Osteoblast (primary cell): ENCODE data around the gene FAM25G. TPM values are rescaled to one million over a fixed set of nuclear protein-coding genes. Genes with fewer than 3 reads are reported as not detected.

Experiments
- DNase-seq: peaks from one replicate; pipeline ENCODE4 v3.0.0; 2011; ENCODE audit warnings: low spot score, mixed read lengths; ENCODE audit not compliant: insufficient read length; ENCODE audit errors: missing footprints
- H2AFZ ChIP-seq: 2 replicates; pipeline ENCODE4 v1.6.0; 2011; ENCODE audit warnings: mild to moderate bottlenecking, low read length
- H3K27ac ChIP-seq: 2 replicates; pipeline ENCODE4 v1.5.1; 2011; ENCODE audit warnings: mild to moderate bottlenecking, low read depth, low read length, moderate library complexity
- H3K27me3 ChIP-seq: 2 replicates; pipeline ENCODE4 v1.6.0; 2012; ENCODE audit warnings: mild to moderate bottlenecking, control low read depth, inconsistent platforms, low read length, moderate library complexity; ENCODE audit not compliant: insufficient read depth
- H3K36me3 ChIP-seq: 2 replicates; pipeline ENCODE4 v1.5.1; 2011; ENCODE audit warnings: mild to moderate bottlenecking, low read length, control low read depth, moderate library complexity; ENCODE audit not compliant: insufficient read depth
- H3K4me1 ChIP-seq: 2 replicates; pipeline ENCODE4 v1.5.1; 2011; ENCODE audit warnings: mild to moderate bottlenecking, low read length, control low read depth, moderate library complexity; ENCODE audit not compliant: insufficient read depth
- H3K4me2 ChIP-seq: 2 replicates; pipeline ENCODE4 v1.6.0; 2011; ENCODE audit warnings: mild to moderate bottlenecking, low read length; ENCODE audit not compliant: insufficient read depth
- H3K4me3 ChIP-seq: fragments of 200-600 bp; sonication (generic); 3 replicates; pipeline ENCODE4 v1.5.1; 2012; ENCODE audit warnings: mild to moderate bottlenecking, low read length, inconsistent platforms; ENCODE audit not compliant: insufficient read depth
- H3K79me2 ChIP-seq: 2 replicates; pipeline ENCODE4 v1.6.0; 2012; ENCODE audit warnings: mild to moderate bottlenecking, low read length, control low read depth, inconsistent platforms; ENCODE audit not compliant: insufficient read depth
- H3K9me3 ChIP-seq: 2 replicates; pipeline ENCODE4 v1.5.1; 2011; ENCODE audit warnings: low read depth, low read length, control low read depth
- H4K20me1 ChIP-seq: 2 replicates; pipeline ENCODE4 v1.6.0; 2012; ENCODE audit warnings: mild to moderate bottlenecking, low read length, control low read depth; ENCODE audit not compliant: insufficient read depth
- CTCF ChIP-seq: IDR thresholded peaks from 2 replicates; pipeline ENCODE4 v1.5.1; 2011; ENCODE audit warnings: mild to moderate bottlenecking, low read depth, low read length, moderate library complexity; ENCODE audit errors: extremely low read depth
- total RNA-seq: library from RNA; depleted of rRNA; stranded (reverse); fragments of >200 nt; gene quantifications from 2 replicates; pipeline ENCODE4 v1.2.3, GENCODE V29; 2012

The FAM25G gene
- total RNA-seq, 1 donor = not detected

GRCh38 chr10:47454008-47454779 is 37.3 kb downstream of the FAM25G start:
- no peak for TF ChIP-seq CTCF
- H4K20me1 ChIP-seq = no peaks in the 10 kb centered on the region
- peaks cover 3% of the 10 kb centered on the region for H3K27me3 ChIP-seq
- H3K36me3 ChIP-seq = no peaks in the 10 kb centered on the region
- no peak overlapping the region for H3K27ac ChIP-seq
- H3K79me2 ChIP-seq = no peaks in the 10 kb centered on the region
- no peak overlapping the region for H3K4me2 ChIP-seq
- H3K9me3 ChIP-seq = no peaks in the 10 kb centered on the region
- H3K4me1 ChIP-seq = peaks cover 9% of the 10 kb centered on the region
- DNase-seq = no peak
- no peak overlapping the region for H3K4me3 ChIP-seq
- H2AFZ ChIP-seq = no peak overlapping the region

- H3K27ac ChIP-seq = no peak overlapping the region
- no peak for DNase-seq
- H3K27me3 ChIP-seq = peaks cover 3% of the 10 kb centered on the region
- H4K20me1 ChIP-seq = no peaks in the 10 kb centered on the region
- no peaks in the 10 kb centered on the region for H3K36me3 ChIP-seq
- no peak for TF ChIP-seq CTCF
- peaks cover 3% of the 10 kb centered on the region for H3K4me1 ChIP-seq
- H3K4me3 ChIP-seq = no peak overlapping the region
- H3K9me3 ChIP-seq = no peaks in the 10 kb centered on the region
- H3K79me2 ChIP-seq = no peaks in the 10 kb centered on the region
- no peak overlapping the region for H3K4me2 ChIP-seq
- no peak overlapping the region for H2AFZ ChIP-seq
Observed at GRCh38 chr10:47453141-47454007, 38.1 kb downstream of the FAM25G start.

- H3K36me3 ChIP-seq = no peaks in the 10 kb centered on the region
- no peak overlapping the region for H2AFZ ChIP-seq
- H4K20me1 ChIP-seq = no peaks in the 10 kb centered on the region
- no peak overlapping the region for H3K27ac ChIP-seq
- H3K9me3 ChIP-seq = no peaks in the 10 kb centered on the region
- TF ChIP-seq CTCF = no peak
- H3K4me2 ChIP-seq = no peak overlapping the region
- peaks cover 3% of the 10 kb centered on the region for H3K27me3 ChIP-seq
- H3K79me2 ChIP-seq = no peaks in the 10 kb centered on the region
- H3K4me1 ChIP-seq = no peaks in the 10 kb centered on the region
- no peak for DNase-seq
- no peak overlapping the region for H3K4me3 ChIP-seq
Observed at GRCh38 chr10:47452495-47453140, 38.9 kb downstream of the FAM25G start.
